ENCODE measurements around the gene SPNS1.

The SPNS1 gene

DNA sequence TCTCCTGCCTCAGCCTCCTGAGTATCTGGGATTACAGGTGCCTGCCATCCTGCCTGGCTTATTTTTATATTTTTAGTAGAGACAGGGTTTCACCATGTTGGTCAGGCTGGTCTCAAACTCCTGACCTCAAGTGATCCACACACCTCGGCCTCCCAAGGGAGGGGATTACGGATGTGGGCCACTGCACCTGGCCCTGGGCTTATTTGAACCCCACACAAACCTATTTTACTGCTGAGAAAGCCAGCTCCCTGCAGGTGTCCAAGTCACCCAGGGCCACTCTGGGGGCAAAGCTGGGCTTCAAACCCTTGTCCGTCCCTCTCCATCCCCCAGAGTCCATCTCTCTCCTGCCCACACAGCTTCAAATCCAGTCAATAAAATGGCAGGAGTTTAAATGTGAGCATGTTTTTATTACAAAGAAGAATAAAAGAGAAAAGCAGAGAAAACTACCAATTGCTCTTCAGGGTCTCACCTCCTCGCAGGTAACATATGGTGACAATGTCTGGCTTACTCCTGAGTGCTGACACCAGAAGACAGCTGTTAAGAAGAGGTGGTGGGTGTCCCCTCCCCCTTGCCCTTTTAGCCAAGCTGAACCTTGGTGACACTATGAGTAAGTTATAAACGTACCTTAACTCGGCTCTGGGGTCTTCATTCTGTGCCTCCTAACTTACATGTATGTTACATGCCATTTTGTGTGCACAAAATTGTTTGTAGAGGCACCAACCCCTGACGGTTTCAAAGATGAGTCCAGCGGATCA, 55.7 kb downstream of the SPNS1 start:
- no peak for DNase-seq

All from C1 segment of cervical spinal cord (tissue), 14 donors.